GM19395 (cell line): ENCODE results near the gene KCNIP3.
"Not testable (repeated sequence)": the region's sequence is repeated elsewhere in the genome, so short reads cannot be mapped to it uniquely, and the experiment has no call there.

Experiments used
- ATAC-seq: cut with Tn5 transposase; IDR thresholded peaks from one replicate; pipeline ENCODE4 v1.9.1; 2021; ENCODE audit warnings: mild to moderate bottlenecking, moderate library complexity; ENCODE audit not compliant: unreplicated experiment

The KCNIP3 gene

GRCh38 chr2:95346738-95347671 lies 49.9 kb downstream of the KCNIP3 start:
- no peak for ATAC-seq

GRCh38 chr2:95347681-95348608 lies 50.8 kb downstream of the KCNIP3 start:
- ATAC-seq = no peak

- no peak for ATAC-seq
These were observed 51.7 kb downstream of the KCNIP3 start for GRCh38 chr2:95348609-95349567.

GRCh38 chr2:95349568-95350322 lies 52.6 kb downstream of the KCNIP3 start:
- ATAC-seq = no peak

- no peak for ATAC-seq
These were observed 53.2 kb downstream of the KCNIP3 start for GRCh38 chr2:95350368-95350767.

GRCh38 chr2:95350774-95351597 lies 53.8 kb downstream of the KCNIP3 start:
- no peak for ATAC-seq

- ATAC-seq = no peak
These were observed 54.4 kb downstream of the KCNIP3 start for GRCh38 chr2:95351598-95351915.

GRCh38 chr2:95352310-95353054 lies 55.3 kb downstream of the KCNIP3 start:
- no peak for ATAC-seq

GRCh38 chr2:95353055-95353575 lies 56.0 kb downstream of the KCNIP3 start:
- no peak for ATAC-seq

GRCh38 chr2:95353613-95354468 lies 56.7 kb downstream of the KCNIP3 start:
- no peak for ATAC-seq

GRCh38 chr2:95354469-95354901 lies 57.3 kb downstream of the KCNIP3 start:
- no peak for ATAC-seq

GRCh38 chr2:95354925-95355324 lies 57.8 kb downstream of the KCNIP3 start:
- ATAC-seq = no peak

GRCh38 chr2:95355486-95355885 lies 58.3 kb downstream of the KCNIP3 start:
- not testable (repeated sequence) for ATAC-seq

- ATAC-seq = no peak
These were observed 59.9 kb downstream of the KCNIP3 start for GRCh38 chr2:95356821-95357700.

GRCh38 chr2:95357717-95358280 lies 60.7 kb downstream of the KCNIP3 start:
- ATAC-seq = no peak

GRCh38 chr2:95359031-95359430 lies 61.9 kb downstream of the KCNIP3 start:
- no peak for ATAC-seq
